HepG2 (cell line): ENCODE data around the gene KCNK5. TPM values are rescaled to one million over a fixed set of nuclear protein-coding genes. Genes with fewer than 3 reads are reported as not detected.

Source experiments
- ATAC-seq: fragments of 200-7000 bp; cut with Tn5 transposase; 3 replicates; pipeline ENCODE4 v1.9.1; 2020; ENCODE audit warnings: mild to moderate bottlenecking, moderate library complexity
- BruUV-seq: library from RNA; stranded (reverse); fragments of 400-500 nt; replicated peaks from 2 replicates; lab custom pipeline; 2021; lab: Mats Ljungman, UMichigan
- CTCF ChIA-PET: fragments of 300-600 bp; formaldehyde crosslinking; extraction: SDS; loops from one replicate; lab custom pipeline; 2021; ENCODE audit warnings: low total read pairs, inconsistent platforms, low intra/inter-chr PET ratio; lab: Yijun Ruan, JAX
- POLR2A ChIA-PET: fragments of 350-600 bp; sonication (Branson Sonifier 250); formaldehyde crosslinking; loops from one replicate; lab custom pipeline; 2020; ENCODE audit warnings: antibody characterized with exemption, inconsistent platforms; lab: Yijun Ruan, JAX
- DNase-seq: peaks from one replicate; pipeline ENCODE4 v3.0.0-alpha.2; 2015; ENCODE audit warnings: low spot score
- FAIRE-seq: peaks from 3 replicates; lab custom pipeline; 2011; peaks lifted over from hg19 to GRCh38; lab: Jason Lieb, UNC
- H2AFZ ChIP-seq: one replicate; pipeline ENCODE4 v1.6.1; 2011; ENCODE audit warnings: low read length, inconsistent platforms
- H3K27ac ChIP-seq: fragments of 300-600 bp; 3 replicates; pipeline ENCODE4 v1.8.0; 2011; ENCODE audit warnings: mixed run types, mild to moderate bottlenecking, mixed read lengths, low read length, inconsistent platforms; ENCODE audit not compliant: insufficient read depth; ENCODE audit errors: extremely low read length
- H3K27me3 ChIP-seq, 2 experiments: fragments of 200-600 bp in 1 of 2; 2 replicates in 1 of 2; 3 replicates in 1 of 2; pipeline versions ENCODE4 v1.6.0 to v1.8.0; 2011; ENCODE audit warnings: low read length in 2 of 2, mild to moderate bottlenecking in 2 of 2, moderate library complexity in 2 of 2, inconsistent platforms in 1 of 2; ENCODE audit not compliant: insufficient read depth in 2 of 2, control insufficient read depth in 1 of 2
- H3K36me3 ChIP-seq, 2 experiments: fragments of 200-600 bp in 1 of 2; replicated peaks in 1 of 2; 2 replicates in 1 of 2; 3 replicates in 1 of 2; pipeline versions ENCODE4 v1.5.1 to v1.8.0; 2011; ENCODE audit warnings: low read length in 2 of 2, inconsistent platforms in 1 of 2; ENCODE audit not compliant: insufficient read depth in 2 of 2, control insufficient read depth in 1 of 2
- H3K4me1 ChIP-seq: 2 replicates; pipeline ENCODE4 v1.5.1; 2012; ENCODE audit warnings: low read length, inconsistent platforms; ENCODE audit not compliant: insufficient read depth
- H3K4me2 ChIP-seq: 2 replicates; pipeline ENCODE4 v1.6.0; 2011; ENCODE audit warnings: low read depth, low read length, inconsistent platforms
- H3K4me3 ChIP-seq, 3 experiments: fragments of 200-600 bp in 1 of 3; sonication (generic), shearing (Covaris generic) in 1 of 3; replicated peaks in 1 of 3; 2 replicates each; pipeline ENCODE4 v1.5.1; 2011 to 2016; ENCODE audit warnings: low read length in 3 of 3, inconsistent platforms in 2 of 3, low read depth in 2 of 3, mild to moderate bottlenecking in 2 of 3, control low read depth in 1 of 3, mixed read lengths in 1 of 3; ENCODE audit not compliant: insufficient read depth in 1 of 3
- H3K79me2 ChIP-seq: one replicate; pipeline ENCODE4 v1.6.1; 2011; ENCODE audit warnings: low read length, inconsistent platforms; ENCODE audit not compliant: insufficient read depth
- H3K9ac ChIP-seq: 2 replicates; pipeline ENCODE4 v1.6.0; 2011; ENCODE audit warnings: mild to moderate bottlenecking, low read depth, low read length, inconsistent platforms; ENCODE audit not compliant: insufficient read depth
- H3K9me3 ChIP-seq: 2 replicates; pipeline ENCODE4 v1.5.1; 2012; ENCODE audit warnings: mild to moderate bottlenecking, low read length
- H4K20me1 ChIP-seq: 2 replicates; pipeline ENCODE4 v1.6.0; 2011; ENCODE audit warnings: inconsistent platforms, mild to moderate bottlenecking, low read length, moderate library complexity; ENCODE audit not compliant: insufficient read depth
- PHB2 ChIP-seq: fragments of 450-650 bp; IDR thresholded peaks from 2 replicates; pipeline ENCODE4 v1.6.1; 2018; ENCODE audit not compliant: partially characterized antibody
- PRDM15 ChIP-seq: sonication (generic); formaldehyde crosslinking; IDR thresholded peaks from 2 replicates; pipeline ENCODE4 v1.4.0; 2020; ENCODE audit warnings: missing genetic modification reagents
- SETDB1 ChIP-seq: sonication (generic); formaldehyde crosslinking; IDR thresholded peaks from 2 replicates; pipeline ENCODE4 v1.5.1; 2020; ENCODE audit warnings: missing genetic modification reagents, mild to moderate bottlenecking, borderline replicate concordance
- STAT5B ChIP-seq: sonication (generic); formaldehyde crosslinking; IDR thresholded peaks from 2 replicates; pipeline ENCODE4 v1.4.0; 2020; ENCODE audit warnings: missing genetic modification reagents
- TBP ChIP-seq: sonication (generic); formaldehyde crosslinking; IDR thresholded peaks from 2 replicates; pipeline ENCODE4 v1.5.0; 2020; ENCODE audit warnings: missing genetic modification reagents
- ZNF101 ChIP-seq: sonication (generic); formaldehyde crosslinking; IDR thresholded peaks from 2 replicates; pipeline ENCODE4 v1.4.0; 2020; ENCODE audit warnings: mild to moderate bottlenecking, low read depth, missing genetic modification reagents, borderline replicate concordance
- ZNF274 ChIP-seq: sonication (generic); formaldehyde crosslinking; IDR thresholded peaks from 2 replicates; pipeline ENCODE4 v1.5.1; 2020; ENCODE audit warnings: mild to moderate bottlenecking, missing genetic modification reagents
- ZNF780A ChIP-seq: sonication (generic); formaldehyde crosslinking; IDR thresholded peaks from 2 replicates; pipeline ENCODE4 v1.8.0; 2022; ENCODE audit warnings: mild to moderate bottlenecking, missing genetic modification reagents, moderate library complexity
- WGBS: methylation state at CpG from one replicate; pipeline ENCODE4 v1.1.6; 2017; ENCODE audit warnings: low lambda C conversion rate; 5-methylcytosine and 5-hydroxymethylcytosine counted together
- in situ Hi-C: cut with HindIII; loops from 2 replicates; pipeline ENCODE4 v1.10.0; 2017; ENCODE audit warnings: low pct_unique_long_range_greater_than_20kb; ENCODE audit not compliant: extremely low pct_ligation_motif_present
- intact Hi-C: fragments of 100-400 bp; cut with micrococcal nuclease; formaldehyde crosslinking; loops from one replicate; pipeline ENCODE4 v1.10.0; 2022; ENCODE audit not compliant: unreplicated experiment
- polyA plus RNA-seq, 8 experiments: library from polyadenylated mRNA; depleted of rRNA in 3 of 8; stranded (reverse) in 7 of 8; unstranded in 1 of 8; fragments of >200 nt; fragmentation: Illumina TruSeq in 4 of 8; extraction: Trizol in 4 of 8; gene quantifications; 2 replicates each; pipeline versions ENCODE4 v1.2.1 to v1.2.3, GENCODE V29; 2011 to 2016; ENCODE audit warnings: low read depth in 4 of 8, missing spikeins in 1 of 8, mixed read lengths in 1 of 8; ENCODE audit not compliant: insufficient read depth in 1 of 8
- total RNA-seq, 5 experiments: library from RNA; depleted of rRNA; stranded (reverse); fragments of >200 nt; fragmentation: Illumina TruSeq; extraction: Trizol; gene quantifications; 2 replicates each; pipeline ENCODE4 v1.2.3, GENCODE V29; 2016; ENCODE audit warnings: low read depth in 1 of 5

Gene KCNK5
- total and polyA plus RNA-seq, 2 of the 13 experiments (the other 11 are each of a cell fraction or from before 2014, with no cell fraction given), result 0.04 TPM; not detected in 1

GRCh38 chr6:39196673-39197091 lies 32.6 kb downstream of the KCNK5 start (continued):
- TF ChIP-seq PRDM15 (CRISPR knock-in tag), result no peak
- TF ChIP-seq TBP (CRISPR knock-in tag), result no peak
- TF ChIP-seq ZNF780A (CRISPR knock-in tag), result no peak
- no peak for TF ChIP-seq PHB2

DNA sequence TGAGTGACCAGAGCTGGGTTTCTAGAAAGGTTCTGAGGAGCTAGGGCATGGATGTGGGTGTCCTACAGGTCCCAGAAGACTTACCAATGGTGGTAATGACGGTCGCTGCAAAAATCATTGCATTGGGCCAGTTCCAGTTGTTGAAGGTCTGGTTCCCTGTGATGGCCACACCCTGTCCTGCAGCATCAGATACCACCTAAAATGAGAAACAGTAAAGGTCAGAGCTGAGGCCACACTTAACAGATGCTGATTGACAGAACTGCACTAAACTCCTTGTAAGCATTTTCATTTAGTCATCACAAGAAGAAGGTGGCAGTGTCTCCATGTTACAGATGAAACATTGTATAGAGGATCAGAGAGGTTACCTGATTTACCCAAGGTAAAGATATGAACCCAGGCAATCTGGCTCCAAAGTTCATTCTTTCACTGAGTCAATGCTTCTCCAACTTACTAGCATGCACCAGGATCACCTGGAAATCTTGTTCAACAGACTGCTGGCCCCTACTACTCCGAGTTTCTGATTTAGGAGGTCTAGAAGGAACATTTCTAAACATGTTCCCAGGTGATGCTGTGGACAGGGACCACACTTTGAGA lies 33.4 kb downstream of the KCNK5 start:
- ChIA-PET POLR2A (no interaction called here), CTCF (no interaction called here)
- ATAC-seq, result no peak
- no TSS peak for BruUV-seq
- DNase-seq, result no peak
- Histone ChIP-seq H3K9me3 (no peaks in the 10 kb centered on the region), H3K27ac (no peak overlapping the region), H3K9ac (no peak overlapping the region), H3K27me3 (no peaks in the 10 kb centered on the region), H2AFZ (no peak overlapping the region), H3K79me2 (no peaks in the 10 kb centered on the region), H4K20me1 (no peaks in the 10 kb centered on the region), H3K4me1 (no peaks in the 10 kb centered on the region), H3K36me3 (no peaks in the 10 kb centered on the region), H3K4me3 (no peak overlapping the region), H3K4me2 (no peak overlapping the region)
- WGBS, result 50% methylated on average over 3 of the region's 3 CpGs
- TF ChIP-seq ZNF101 (CRISPR knock-in tag) (no peak), ZNF274 (CRISPR knock-in tag) (no peak), SETDB1 (CRISPR knock-in tag) (no peak), STAT5B (CRISPR knock-in tag) (no peak)
- intact Hi-C loops, result no loop called here
- no peak for FAIRE-seq
- in situ Hi-C loops, result no loop called here
